ENCODE data around the gene USP47.
A peak's percentile ranks its signal among the peaks of the same experiment; 100 is the strongest.

The USP47 gene

GRCh38 chr11:11949482-11949881, 107.7 kb downstream of the USP47 start:
- H3K4me3 Mint-ChIP-seq, result no peak overlapping the region
- no peaks in the 10 kb centered on the region for H3K4me1 Mint-ChIP-seq (ENCODE audit: low read depth)
- no peaks in the 10 kb centered on the region for H3K9me3 Mint-ChIP-seq
- DNase-seq, result no peak
- no peaks in the 10 kb centered on the region for H3K27me3 Mint-ChIP-seq
- no peak overlapping the region for H3K27ac Mint-ChIP-seq
- H3K36me3 Mint-ChIP-seq (ENCODE audit: low read depth), result peaks cover 88% of the 10 kb centered on the region

GRCh38 chr11:11952036-11952435, 110.3 kb downstream of the USP47 start:
- no peak overlapping the region for H3K4me3 Mint-ChIP-seq

GRCh38 chr11:11956006-11956405, 114.2 kb downstream of the USP47 start:
- Mint-ChIP-seq H3K27ac (no peak overlapping the region), H3K36me3 (ENCODE audit: low read depth) (peaks cover 78% of the 10 kb centered on the region), H3K9me3 (no peaks in the 10 kb centered on the region), H3K4me3 (no peak overlapping the region), H3K27me3 (no peaks in the 10 kb centered on the region), H3K4me1 (ENCODE audit: low read depth) (peaks cover 22% of the 10 kb centered on the region)
- no peak for DNase-seq

More at GRCh38 chr11:11952036-11952435, 110.3 kb downstream of the USP47 start:
- Mint-ChIP-seq H3K27me3 (no peaks in the 10 kb centered on the region), H3K36me3 (ENCODE audit: low read depth) (peaks cover 88% of the 10 kb centered on the region), H3K4me1 (ENCODE audit: low read depth) (no peaks in the 10 kb centered on the region), H3K9me3 (no peaks in the 10 kb centered on the region), H3K27ac (peak overlapping the region; percentile 14)
- DNase-seq, result no peak

GRCh38 chr11:11958403-11959231, 116.8 kb downstream of the USP47 start:
- peaks cover 31% of the 10 kb centered on the region for H3K4me1 Mint-ChIP-seq (ENCODE audit: low read depth)
- H3K4me3 Mint-ChIP-seq, result no peak overlapping the region
- no peak overlapping the region for H3K27ac Mint-ChIP-seq
- H3K9me3 Mint-ChIP-seq, result no peaks in the 10 kb centered on the region
- no peaks in the 10 kb centered on the region for H3K27me3 Mint-ChIP-seq
- peaks cover 56% of the 10 kb centered on the region for H3K36me3 Mint-ChIP-seq (ENCODE audit: low read depth)
- DNase-seq, result no peak

GRCh38 chr11:11959601-11960000, 117.8 kb downstream of the USP47 start:
- Mint-ChIP-seq H3K27me3 (no peaks in the 10 kb centered on the region), H3K9me3 (no peaks in the 10 kb centered on the region), H3K4me3 (no peak overlapping the region), H3K36me3 (ENCODE audit: low read depth) (peaks cover 48% of the 10 kb centered on the region), H3K27ac (peak overlapping the region; percentile 24), H3K4me1 (ENCODE audit: low read depth) (peaks cover 31% of the 10 kb centered on the region)
- DNase-seq, result no peak

GRCh38 chr11:11960687-11961086, 118.9 kb downstream of the USP47 start:
- Mint-ChIP-seq H3K9me3 (no peaks in the 10 kb centered on the region), H3K4me3 (no peak overlapping the region), H3K4me1 (ENCODE audit: low read depth) (peaks cover 31% of the 10 kb centered on the region), H3K27ac (peak overlapping the region; percentile 24), H3K36me3 (ENCODE audit: low read depth) (peaks cover 37% of the 10 kb centered on the region), H3K27me3 (no peaks in the 10 kb centered on the region)
- DNase-seq, result no peak

- peaks cover 28% of the 10 kb centered on the region for H3K36me3 Mint-ChIP-seq (ENCODE audit: low read depth)
- H3K27ac Mint-ChIP-seq, result no peak overlapping the region
- H3K9me3 Mint-ChIP-seq, result no peaks in the 10 kb centered on the region
- no peaks in the 10 kb centered on the region for H3K27me3 Mint-ChIP-seq
- peaks cover 31% of the 10 kb centered on the region for H3K4me1 Mint-ChIP-seq (ENCODE audit: low read depth)
- no peak for DNase-seq
- H3K4me3 Mint-ChIP-seq, result no peak overlapping the region
These were observed 119.7 kb downstream of the USP47 start for GRCh38 chr11:11961399-11962028.

GRCh38 chr11:11963067-11963466, 121.3 kb downstream of the USP47 start:
- Mint-ChIP-seq H3K4me1 (ENCODE audit: low read depth) (peaks cover 32% of the 10 kb centered on the region), H3K27ac (no peak overlapping the region), H3K27me3 (no peaks in the 10 kb centered on the region), H3K36me3 (ENCODE audit: low read depth) (peaks cover 14% of the 10 kb centered on the region), H3K4me3 (no peak overlapping the region), H3K9me3 (no peaks in the 10 kb centered on the region)
- no peak for DNase-seq

- no peaks in the 10 kb centered on the region for H3K27me3 Mint-ChIP-seq
- no peaks in the 10 kb centered on the region for H3K9me3 Mint-ChIP-seq
- H3K4me1 Mint-ChIP-seq (ENCODE audit: low read depth), result peaks cover 29% of the 10 kb centered on the region
- H3K36me3 Mint-ChIP-seq (ENCODE audit: low read depth), result peaks cover 8% of the 10 kb centered on the region
- H3K27ac Mint-ChIP-seq, result peak overlapping the region; percentile 22
- H3K4me3 Mint-ChIP-seq, result no peak overlapping the region
- DNase-seq, result no peak
These were observed 122.3 kb downstream of the USP47 start for GRCh38 chr11:11963842-11964773.

- no peaks in the 10 kb centered on the region for H3K9me3 Mint-ChIP-seq
- no peak for DNase-seq
- no peak overlapping the region for H3K27ac Mint-ChIP-seq
- peaks cover 22% of the 10 kb centered on the region for H3K4me1 Mint-ChIP-seq (ENCODE audit: low read depth)
- no peaks in the 10 kb centered on the region for H3K27me3 Mint-ChIP-seq
- H3K4me3 Mint-ChIP-seq, result no peak overlapping the region
- peaks cover 4% of the 10 kb centered on the region for H3K36me3 Mint-ChIP-seq (ENCODE audit: low read depth)
These were observed 123.0 kb downstream of the USP47 start for GRCh38 chr11:11964774-11965150.

- no peaks in the 10 kb centered on the region for H3K27me3 Mint-ChIP-seq
- H3K4me1 Mint-ChIP-seq (ENCODE audit: low read depth), result peaks cover 18% of the 10 kb centered on the region
- no peak overlapping the region for H3K4me3 Mint-ChIP-seq
- no peak overlapping the region for H3K27ac Mint-ChIP-seq
- no peaks in the 10 kb centered on the region for H3K9me3 Mint-ChIP-seq
- peaks cover under 1% of the 10 kb centered on the region for H3K36me3 Mint-ChIP-seq (ENCODE audit: low read depth)
- DNase-seq, result no peak
These were observed 123.4 kb downstream of the USP47 start for GRCh38 chr11:11965192-11965591.

- Mint-ChIP-seq H3K9me3 (no peaks in the 10 kb centered on the region), H3K36me3 (ENCODE audit: low read depth) (no peaks in the 10 kb centered on the region), H3K4me1 (ENCODE audit: low read depth) (peaks cover 12% of the 10 kb centered on the region), H3K4me3 (no peak overlapping the region), H3K27ac (no peak overlapping the region), H3K27me3 (no peaks in the 10 kb centered on the region)
- no peak for DNase-seq
These were observed 124.0 kb downstream of the USP47 start for GRCh38 chr11:11965656-11966353.

- H3K9me3 Mint-ChIP-seq, result no peaks in the 10 kb centered on the region
- DNase-seq, result no peak
- no peak overlapping the region for H3K27ac Mint-ChIP-seq
- no peaks in the 10 kb centered on the region for H3K36me3 Mint-ChIP-seq (ENCODE audit: low read depth)
- H3K4me1 Mint-ChIP-seq (ENCODE audit: low read depth), result peaks cover 6% of the 10 kb centered on the region
- no peak overlapping the region for H3K4me3 Mint-ChIP-seq
- H3K27me3 Mint-ChIP-seq, result no peaks in the 10 kb centered on the region
These were observed 124.6 kb downstream of the USP47 start for GRCh38 chr11:11966354-11966741.
